Kidney epithelial cell (primary cell): ENCODE results near the gene ATP5PF. TPM values are rescaled to one million over a fixed set of nuclear protein-coding genes. Genes with fewer than 3 reads are reported as not detected.

Experiments used
- DNase-seq: peaks from one replicate; pipeline ENCODE4 v3.0.0-alpha.2; 2010; ENCODE audit warnings: low read depth
- H3K27me3 ChIP-seq: 2 replicates; pipeline ENCODE4 v1.6.0; 2011; ENCODE audit warnings: low read length; ENCODE audit not compliant: control insufficient read depth, insufficient read depth
- H3K36me3 ChIP-seq: 2 replicates; pipeline ENCODE4 v1.5.1; 2011; ENCODE audit warnings: low read length; ENCODE audit not compliant: control insufficient read depth, insufficient read depth
- H3K4me3 ChIP-seq: 2 replicates; pipeline ENCODE4 v1.5.1; 2011; ENCODE audit warnings: low read depth, mild to moderate bottlenecking, control low read depth, low read length
- total RNA-seq: library from RNA; depleted of rRNA; stranded (reverse); fragments of >200 nt; gene quantifications from 2 replicates; pipeline ENCODE4 v1.2.3, GENCODE V29; 2015
- TF ChIP-seq, protein P1 (sequence below): IDR thresholded peaks from 2 replicates; pipeline ENCODE4 v1.5.1; 2011; ENCODE audit warnings: mild to moderate bottlenecking, moderate library complexity, low read length, control low read depth, inconsistent platforms; ENCODE audit not compliant: insufficient read depth, poor library complexity, severe bottlenecking

ATP5PF gene
- total RNA-seq, 1 donor from 2014 or later = 107 TPM

DNA sequence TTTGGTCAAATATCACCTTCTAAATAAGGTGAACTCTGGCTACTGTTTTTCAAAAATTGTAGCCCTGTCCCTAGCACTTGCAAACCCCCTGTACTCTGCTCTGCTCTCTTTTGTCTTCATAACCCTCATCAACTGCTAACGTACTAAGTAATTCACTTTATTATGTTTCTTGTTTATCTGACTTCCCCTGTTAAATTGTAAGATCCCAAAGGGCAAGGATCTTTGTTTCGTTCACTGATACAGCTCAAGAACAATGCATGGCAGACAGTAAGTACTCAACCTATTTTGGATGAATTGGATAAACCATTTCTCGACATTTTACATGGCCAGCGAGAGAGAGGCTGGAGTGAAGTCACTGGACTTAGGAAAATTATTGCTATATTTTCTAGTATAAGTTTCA, 46.9 kb downstream of the ATP5PF start:
- TF ChIP-seq, protein P1, sequence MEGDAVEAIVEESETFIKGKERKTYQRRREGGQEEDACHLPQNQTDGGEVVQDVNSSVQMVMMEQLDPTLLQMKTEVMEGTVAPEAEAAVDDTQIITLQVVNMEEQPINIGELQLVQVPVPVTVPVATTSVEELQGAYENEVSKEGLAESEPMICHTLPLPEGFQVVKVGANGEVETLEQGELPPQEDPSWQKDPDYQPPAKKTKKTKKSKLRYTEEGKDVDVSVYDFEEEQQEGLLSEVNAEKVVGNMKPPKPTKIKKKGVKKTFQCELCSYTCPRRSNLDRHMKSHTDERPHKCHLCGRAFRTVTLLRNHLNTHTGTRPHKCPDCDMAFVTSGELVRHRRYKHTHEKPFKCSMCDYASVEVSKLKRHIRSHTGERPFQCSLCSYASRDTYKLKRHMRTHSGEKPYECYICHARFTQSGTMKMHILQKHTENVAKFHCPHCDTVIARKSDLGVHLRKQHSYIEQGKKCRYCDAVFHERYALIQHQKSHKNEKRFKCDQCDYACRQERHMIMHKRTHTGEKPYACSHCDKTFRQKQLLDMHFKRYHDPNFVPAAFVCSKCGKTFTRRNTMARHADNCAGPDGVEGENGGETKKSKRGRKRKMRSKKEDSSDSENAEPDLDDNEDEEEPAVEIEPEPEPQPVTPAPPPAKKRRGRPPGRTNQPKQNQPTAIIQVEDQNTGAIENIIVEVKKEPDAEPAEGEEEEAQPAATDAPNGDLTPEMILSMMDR = no peak
- Histone ChIP-seq H3K4me3 (no peak overlapping the region), H3K27me3 (no peaks in the 10 kb centered on the region), H3K36me3 (no peaks in the 10 kb centered on the region)
- DNase-seq = no peak

DNA sequence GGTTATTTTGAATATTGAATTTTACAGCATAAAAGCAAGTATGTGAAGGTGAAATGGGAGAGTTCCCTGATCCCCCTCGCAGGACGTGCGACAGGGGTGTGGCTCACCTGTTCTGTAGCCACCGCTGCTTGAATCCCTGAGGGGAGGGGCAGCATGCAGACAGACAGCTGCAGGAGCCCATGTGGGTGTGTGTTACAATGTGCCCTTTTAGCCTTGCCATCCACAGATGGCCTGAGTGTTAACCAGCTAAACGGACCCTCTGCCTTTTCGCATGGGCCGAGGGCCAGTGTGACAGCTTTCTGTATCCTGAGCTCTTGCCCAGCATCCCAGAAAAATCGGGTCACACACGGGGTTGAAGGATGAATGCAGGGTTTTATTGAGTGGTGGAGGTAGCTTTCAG, 52.3 kb downstream of the ATP5PF start:
- H3K36me3 ChIP-seq = no peaks in the 10 kb centered on the region
- TF ChIP-seq, protein P1 = no peak
- DNase-seq = no peak

DNA sequence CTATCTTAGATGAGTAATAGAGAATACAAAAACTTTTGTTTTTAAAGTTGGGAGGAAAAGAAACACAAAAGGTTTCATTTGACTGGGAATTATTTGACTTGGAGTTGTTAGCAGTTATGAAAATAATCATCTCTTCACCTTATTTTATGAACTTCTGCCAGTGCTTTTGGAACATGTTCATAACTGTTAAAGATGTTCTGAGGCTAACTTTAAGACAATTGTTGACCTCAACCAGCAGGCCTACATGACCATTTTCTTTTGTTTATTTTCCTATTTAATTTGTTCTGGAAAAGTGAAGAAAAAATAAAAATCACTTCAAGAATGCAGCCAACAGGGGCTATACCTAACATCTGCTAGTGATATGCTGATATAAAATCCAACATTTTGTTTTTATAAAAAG, 58.3 kb downstream of the ATP5PF start:
- Histone ChIP-seq H3K4me3 (no peak overlapping the region), H3K36me3 (no peaks in the 10 kb centered on the region), H3K27me3 (no peaks in the 10 kb centered on the region)
- TF ChIP-seq, protein P1 = no peak
- DNase-seq = no peak

More for the DNA sequence above, 52.3 kb downstream of the ATP5PF start:
- H3K4me3 ChIP-seq = no peak overlapping the region
- H3K27me3 ChIP-seq = no peaks in the 10 kb centered on the region

Other genes starting within 250 kb of the ATP5PF start
- gene MRPL39, start 127.4 kb downstream of the ATP5PF start, total RNA-seq = 21.8 and 27.9 TPM in 2 replicates
- gene JAM2, start 95.6 kb downstream of the ATP5PF start, total RNA-seq = 2.0 and 3.6 TPM in 2 replicates
- gene GABPA, start 68 bp upstream of the ATP5PF start, total RNA-seq = 16.1 and 16.6 TPM in 2 replicates